ENCODE data around the gene RACGAP1. TPM values are rescaled to one million over a fixed set of nuclear protein-coding genes. Genes with fewer than 3 reads are reported as not detected.
"Not testable (repeated sequence)": the region's sequence is repeated elsewhere in the genome, so short reads cannot be mapped to it uniquely, and the experiment has no call there.

RACGAP1 gene
- total RNA-seq, 1 donor from 2014 or later = 144 TPM

DNA sequence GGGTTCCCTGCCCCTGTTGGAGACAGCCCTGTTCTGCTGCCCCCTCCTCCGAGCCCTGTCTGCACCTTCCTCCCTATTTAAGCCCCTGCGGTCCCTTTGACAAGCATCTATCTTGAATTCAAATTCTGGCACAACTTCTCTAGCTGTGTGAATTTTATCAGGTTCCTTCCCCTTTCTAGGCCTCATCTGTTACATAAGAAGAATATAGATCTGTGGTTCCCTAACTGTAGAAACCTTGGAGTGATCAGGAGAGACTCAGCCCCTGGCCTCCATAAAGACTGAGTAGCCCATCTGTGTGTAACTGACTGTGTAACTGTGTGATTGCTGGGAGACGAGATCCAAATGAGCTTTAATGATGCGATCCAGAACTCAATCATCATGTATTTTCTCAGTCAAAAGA, 13.0 kb upstream of the RACGAP1 start:
- intact Hi-C loops (cut with micrococcal nuclease) = no loop called here

DNA sequence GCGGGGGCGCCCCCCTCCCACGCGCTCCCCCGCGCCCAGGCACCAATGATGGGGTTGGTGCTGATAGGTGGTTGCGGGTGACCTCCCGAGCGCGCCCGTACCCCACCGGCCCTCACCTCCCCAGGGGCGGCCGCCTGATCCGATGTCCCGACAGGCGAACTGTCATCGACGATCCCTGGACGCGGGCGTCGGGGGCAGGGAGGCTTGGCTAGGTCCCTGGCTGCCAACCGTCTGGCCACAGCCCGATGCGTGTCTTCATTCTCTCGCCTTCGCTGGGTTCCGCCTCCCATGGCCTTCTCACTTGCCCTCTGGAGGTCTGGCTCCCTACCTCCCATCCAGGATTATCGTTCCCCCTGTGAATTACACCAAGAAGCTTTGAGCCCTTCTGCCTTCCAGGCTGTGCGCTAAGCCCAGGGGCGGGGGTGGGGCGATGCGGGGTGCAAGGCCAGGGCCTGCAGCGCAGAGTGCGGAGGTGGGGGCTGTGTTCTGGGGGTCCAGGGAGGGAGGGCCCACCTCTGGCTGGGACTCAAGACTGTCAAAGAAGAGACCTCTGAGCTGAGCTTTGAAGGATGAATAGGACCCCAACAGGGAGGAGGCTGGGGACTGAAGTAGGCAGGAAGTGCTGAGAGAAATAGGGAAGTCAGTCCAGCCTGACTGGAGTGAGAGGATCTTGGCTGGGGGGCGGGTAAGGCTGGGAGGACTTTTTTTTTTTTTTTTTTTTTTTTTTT, 7.7 kb upstream of the RACGAP1 start:
- intact Hi-C loops (cut with micrococcal nuclease) = no loop called here

DNA sequence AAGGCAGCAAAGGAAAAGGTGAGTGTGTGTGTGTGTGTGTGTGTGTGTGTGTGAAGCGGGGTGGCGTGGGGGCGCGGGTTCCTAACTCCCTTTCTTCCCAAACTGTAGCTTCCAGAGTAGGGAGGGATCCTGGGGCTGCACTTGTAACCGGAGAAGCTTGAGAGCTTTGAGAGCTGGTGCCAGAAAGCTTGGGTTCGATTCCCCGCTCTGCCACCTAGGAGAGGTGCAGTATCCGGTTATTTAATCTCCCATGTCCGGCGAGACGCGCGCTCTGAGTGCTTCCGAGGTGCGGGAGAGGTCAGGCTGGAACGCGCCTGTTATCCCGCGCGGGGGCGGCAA, 7.2 kb upstream of the RACGAP1 start:
- intact Hi-C loops (cut with micrococcal nuclease) = no loop called here

- intact Hi-C loops (cut with micrococcal nuclease) = not testable (repeated sequence)
Observed at GRCh38 chr12:50030449-50030848, 5.2 kb upstream of the RACGAP1 start.

- intact Hi-C loops (cut with micrococcal nuclease) = no loop called here
Observed at GRCh38 chr12:50026691-50027090, 1.4 kb upstream of the RACGAP1 start.

- intact Hi-C loops (cut with micrococcal nuclease) = loop anchor here (1.0 kb wide), 2 partner anchors 32 to 88 kb away; partner anchors contain the start of gene COX14
Observed at GRCh38 chr12:50024805-50025186, 498 bp downstream of the RACGAP1 start.

- intact Hi-C loops (cut with micrococcal nuclease) = no loop called here
Observed at GRCh38 chr12:50024227-50024626, 1.1 kb downstream of the RACGAP1 start.

DNA sequence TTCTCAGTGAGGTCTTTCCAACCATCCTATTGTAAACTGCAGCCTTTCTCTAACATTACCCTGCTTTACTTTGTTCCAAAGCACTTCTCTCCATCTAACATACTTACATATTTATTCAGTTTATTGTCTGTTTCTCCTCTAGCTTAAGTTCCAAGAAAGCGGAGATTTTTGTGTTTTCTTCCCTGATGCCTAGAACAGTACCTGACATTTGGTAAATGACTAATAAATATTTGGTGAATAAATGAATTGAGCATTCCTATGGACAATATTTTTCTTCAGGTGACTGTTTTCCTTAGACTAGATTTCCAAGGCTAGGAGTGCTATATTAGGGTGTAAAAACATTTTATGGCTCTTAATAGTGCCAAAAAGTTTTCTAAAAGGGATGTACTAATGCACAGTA, 2.4 kb downstream of the RACGAP1 start:
- intact Hi-C loops (cut with micrococcal nuclease) = no loop called here

- intact Hi-C loops (cut with micrococcal nuclease) = no loop called here
Observed at GRCh38 chr12:50021031-50021430, 4.3 kb downstream of the RACGAP1 start.

GRCh38 chr12:50019524-50019923, 5.8 kb downstream of the RACGAP1 start:
- intact Hi-C loops (cut with micrococcal nuclease) = no loop called here

- intact Hi-C loops (cut with micrococcal nuclease) = no loop called here
Observed at GRCh38 chr12:50018968-50019367, 6.3 kb downstream of the RACGAP1 start.

- intact Hi-C loops (cut with micrococcal nuclease) = no loop called here
Observed at GRCh38 chr12:50018154-50018553, 7.1 kb downstream of the RACGAP1 start.

DNA sequence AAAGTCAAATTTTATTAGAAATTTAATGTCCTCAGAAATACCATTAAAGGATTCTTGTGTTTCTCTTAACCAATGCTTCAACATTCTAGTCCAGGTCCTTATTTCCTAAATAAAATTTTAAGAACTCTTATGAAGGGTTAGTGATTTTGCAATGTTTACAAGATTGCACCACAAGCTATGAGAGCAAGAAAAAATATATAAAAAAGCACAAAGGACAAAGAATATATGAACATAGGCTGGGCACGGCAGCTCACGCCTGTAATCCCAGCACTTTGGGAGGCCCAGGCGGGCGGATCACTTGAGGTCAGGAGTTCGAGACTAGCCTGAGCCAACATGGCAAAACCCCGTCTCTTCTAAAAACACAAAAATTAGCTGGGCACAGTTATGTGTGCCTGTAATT, 7.7 kb downstream of the RACGAP1 start:
- intact Hi-C loops (cut with micrococcal nuclease) = no loop called here

DNA sequence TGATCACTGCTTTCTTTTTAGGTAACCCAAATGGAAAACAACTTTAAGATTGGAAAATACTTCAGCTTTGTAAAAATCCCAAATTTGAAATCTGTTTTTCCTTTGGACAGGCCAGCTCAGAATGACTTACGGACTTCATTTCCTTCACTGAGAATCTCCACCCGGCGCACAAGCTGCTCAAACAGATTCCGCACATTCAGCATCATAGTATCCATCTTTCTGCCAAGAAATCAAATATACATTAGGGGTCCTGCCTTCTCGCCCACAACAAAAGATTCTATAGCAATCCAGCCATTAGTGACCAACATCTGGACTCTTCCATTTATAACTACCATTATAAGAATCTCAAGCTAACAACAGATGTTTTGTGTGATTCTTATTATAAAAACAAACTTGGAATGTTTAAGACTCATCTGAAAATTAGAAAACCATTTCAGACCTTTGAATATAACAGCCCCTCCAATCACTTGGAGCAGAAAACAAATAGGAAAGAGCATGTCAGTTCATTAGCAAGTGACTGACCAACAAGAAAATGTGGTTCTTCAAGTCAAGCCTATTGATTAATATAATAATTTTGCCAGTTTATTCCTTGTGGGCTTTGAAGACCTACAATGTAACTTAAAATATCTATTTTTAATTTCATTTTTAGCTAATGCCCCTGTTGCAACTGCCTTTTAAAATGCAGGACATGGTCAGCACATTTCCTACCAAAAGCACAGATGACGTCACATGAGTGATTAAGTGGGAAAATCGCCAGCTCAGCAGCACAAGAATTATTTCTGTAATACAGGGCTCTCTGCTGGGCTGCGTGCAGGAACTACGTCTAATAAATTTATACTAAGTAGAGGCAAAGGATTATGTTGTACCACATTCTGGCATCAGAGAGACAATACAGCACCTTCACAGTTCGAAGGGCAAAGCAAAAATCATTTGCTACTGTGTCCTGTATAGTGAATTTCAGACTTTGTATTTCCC, 8.5 kb downstream of the RACGAP1 start:
- intact Hi-C loops (cut with micrococcal nuclease) = no loop called here

DNA sequence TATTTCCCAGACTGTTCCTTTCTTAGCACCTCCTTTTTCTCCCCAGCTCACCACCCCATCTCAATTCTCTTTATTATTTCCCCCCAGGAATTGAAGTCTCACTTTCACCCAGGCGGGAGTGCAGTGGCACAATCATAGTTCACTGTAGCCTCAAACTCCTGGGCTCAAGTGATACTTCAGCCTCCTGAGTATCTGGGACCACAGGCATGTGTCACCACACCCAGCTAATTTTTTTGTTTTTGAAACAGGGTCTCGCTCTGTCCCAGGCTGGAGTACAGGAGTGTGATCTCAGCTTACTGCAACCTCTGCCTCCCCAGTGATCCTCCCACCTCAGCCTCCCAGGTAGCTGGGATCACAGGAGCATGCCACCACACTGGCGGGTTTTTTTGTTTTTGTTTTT, 11.0 kb downstream of the RACGAP1 start:
- intact Hi-C loops (cut with micrococcal nuclease) = no loop called here

- intact Hi-C loops (cut with micrococcal nuclease) = no loop called here
Observed at GRCh38 chr12:50013361-50014147, 11.7 kb downstream of the RACGAP1 start.

DNA sequence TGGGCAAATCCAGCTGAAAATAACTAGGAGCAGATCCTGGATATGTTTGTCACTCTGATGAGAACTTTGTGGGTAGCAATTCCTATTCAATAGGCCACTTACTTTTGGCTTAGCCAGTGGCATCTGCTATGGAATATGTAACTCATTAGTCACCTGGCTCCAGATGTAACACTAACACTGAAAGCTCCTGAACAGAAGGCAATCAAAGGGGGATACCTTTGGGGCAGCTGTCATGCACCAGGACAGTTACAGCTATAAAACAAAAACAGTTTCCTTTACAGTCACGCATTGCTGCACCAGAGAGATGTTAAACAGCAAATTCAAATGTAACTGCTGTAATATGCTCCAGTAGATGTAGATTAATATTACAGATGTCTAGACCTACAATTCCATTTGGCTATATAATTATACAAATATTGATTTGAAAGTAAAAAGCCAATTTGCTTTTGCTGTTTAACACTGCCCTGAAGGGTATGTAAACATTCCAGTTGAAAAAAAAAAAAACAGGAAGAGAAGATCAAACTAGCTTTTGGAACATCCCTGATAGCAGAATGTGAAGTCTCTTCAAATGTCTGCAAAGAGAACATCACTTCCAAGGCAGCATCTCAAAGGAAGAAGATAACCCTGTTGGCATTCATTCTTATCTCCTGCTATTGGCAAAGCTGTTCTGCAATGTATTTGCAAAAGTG, 18.4 kb downstream of the RACGAP1 start:
- intact Hi-C loops (cut with micrococcal nuclease) = no loop called here

DNA sequence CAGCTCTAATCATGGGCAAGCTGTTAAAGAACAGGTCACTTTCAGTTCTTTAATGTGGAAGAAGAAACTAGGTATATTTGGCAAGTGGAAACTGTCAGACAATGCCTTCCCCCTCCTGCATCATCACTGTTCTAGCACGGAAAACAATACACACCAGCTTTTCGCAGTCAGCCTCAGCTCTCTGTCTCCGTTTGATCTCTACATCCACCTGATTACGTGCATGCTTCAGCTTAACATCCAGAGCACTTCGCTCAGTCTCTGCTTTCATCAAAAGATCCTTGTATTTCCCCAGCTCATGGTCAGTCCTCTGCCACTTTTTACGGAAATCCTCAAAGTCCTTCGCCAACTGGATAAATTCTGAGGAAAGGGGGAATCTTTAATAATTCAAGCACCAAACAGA, 19.0 kb downstream of the RACGAP1 start:
- intact Hi-C loops (cut with micrococcal nuclease) = no loop called here

DNA sequence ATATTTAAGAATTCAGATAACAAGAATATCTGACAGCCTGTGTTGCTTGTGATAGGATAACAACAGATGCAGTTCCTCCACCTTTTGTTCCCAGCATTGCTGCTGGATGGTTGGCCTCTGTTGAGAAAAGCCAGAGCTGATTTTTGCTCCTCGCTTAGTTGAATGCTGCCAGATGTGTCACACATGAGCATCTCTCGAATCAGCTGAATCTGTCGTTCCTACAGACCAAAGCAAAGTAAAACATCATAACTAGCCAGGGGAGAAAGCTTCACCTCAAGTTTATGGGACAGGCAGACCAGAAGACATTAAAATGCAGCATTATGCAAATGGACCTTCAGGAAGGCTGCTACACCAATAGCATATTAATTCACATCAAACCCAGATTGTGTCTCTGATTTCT, 20.1 kb downstream of the RACGAP1 start:
- intact Hi-C loops (cut with micrococcal nuclease) = no loop called here

DNA sequence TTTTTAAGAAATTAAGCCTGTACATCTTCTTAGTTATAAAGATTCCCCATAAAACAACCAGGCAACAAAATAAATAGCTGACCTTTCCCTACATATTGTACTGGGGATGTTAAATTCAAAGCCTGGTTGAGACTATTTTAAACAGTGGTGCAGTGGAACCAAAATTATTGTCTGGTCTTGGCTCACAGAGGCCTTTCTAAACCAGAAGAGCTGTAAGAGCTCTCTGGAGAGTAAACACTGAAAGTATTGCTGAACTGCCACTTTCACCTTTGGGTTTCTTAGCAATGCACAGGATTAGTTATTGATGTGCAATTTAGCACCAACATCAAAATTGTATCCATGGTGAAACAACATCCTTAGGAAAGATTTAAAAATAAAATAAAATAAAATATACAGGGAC, 20.6 kb downstream of the RACGAP1 start:
- intact Hi-C loops (cut with micrococcal nuclease) = no loop called here

- intact Hi-C loops (cut with micrococcal nuclease) = no loop called here
Observed at GRCh38 chr12:50003595-50003994, 21.7 kb downstream of the RACGAP1 start.

Data from T-helper 2 cell treated with Interferon-gamma antibody and Interleukin-4, amounts not matched to agents 100 ng/mL and 5 ng/mL, for 36 hours (primary cell).